Measurements from ENCODE around the gene RNF212. TPM values are rescaled to one million over a fixed set of nuclear protein-coding genes. Genes with fewer than 3 reads are reported as not detected.

The RNF212 gene
- total and polyA plus RNA-seq, 4 donors: 3.5 to 8.8 (median 5.3) TPM

GRCh38 chr4:1097553-1097952 is 15.8 kb downstream of the RNF212 start:
- Histone ChIP-seq H3K27ac (ENCODE audit: low read depth in 1 of 2, low read length in 1 of 2) (no peak overlapping the region), H3K27me3 (ENCODE audit: control insufficient read depth in 3 of 3, insufficient read depth in 3 of 3, low read length in 2 of 3) (no peaks in the 10 kb centered on the region), H3K4me1 (ENCODE audit: control insufficient read depth in 5 of 5, insufficient read depth in 5 of 5, low read length in 5 of 5) (peaks cover 0 to 3% (median 0%) of the 10 kb centered on the region in 5 donors), H3K9ac (ENCODE audit: insufficient read depth in 1 of 2, low read length in 2 of 2) (no peak overlapping the region), H3K36me3 (ENCODE audit: control insufficient read depth in 4 of 4, insufficient read depth in 4 of 4, low read length in 4 of 4) (no peaks in the 10 kb centered on the region), H3K9me3 (ENCODE audit: control insufficient read depth in 4 of 4, insufficient read depth in 3 of 4, low read length in 3 of 4) (no peaks in the 10 kb centered on the region), H3K4me3 (no peak overlapping the region)
- 92% methylated on average over 9 of the region's 9 CpGs for WGBS, 2 donors
- ATAC-seq (ENCODE audit: insufficient read depth, low FRiP score) (no peak), DNase-seq (no peak)
- TF ChIP-seq CTCF (IDR thresholded peaks at IDR 0.05; ENCODE audit: control extremely low read depth, extremely low read depth): no peak

GRCh38 chr4:1096841-1097240 is 16.5 kb downstream of the RNF212 start:
- H3K27me3 ChIP-seq (ENCODE audit: control insufficient read depth in 3 of 3, insufficient read depth in 3 of 3, low read length in 2 of 3): no peaks in the 10 kb centered on the region
- WGBS, 2 donors: 77 to 88% methylated on average over 5 of the region's 5 CpGs
- DNase-seq (no peak), ATAC-seq (ENCODE audit: insufficient read depth, low FRiP score) (no peak)
- peaks cover 0 to 3% (median 0%) of the 10 kb centered on the region in 5 donors for H3K4me1 ChIP-seq (ENCODE audit: control insufficient read depth in 5 of 5, insufficient read depth in 5 of 5, low read length in 5 of 5)
- no peaks in the 10 kb centered on the region for H3K9me3 ChIP-seq (ENCODE audit: control insufficient read depth in 4 of 4, insufficient read depth in 3 of 4, low read length in 3 of 4)
- no peak overlapping the region for H3K27ac ChIP-seq (ENCODE audit: low read depth in 1 of 2, low read length in 1 of 2)
- H3K4me3 ChIP-seq: no peak overlapping the region
- TF ChIP-seq CTCF (IDR thresholded peaks at IDR 0.05; ENCODE audit: control extremely low read depth, extremely low read depth): no peak
- H3K9ac ChIP-seq (ENCODE audit: insufficient read depth in 1 of 2, low read length in 2 of 2): no peak overlapping the region
- H3K36me3 ChIP-seq (ENCODE audit: control insufficient read depth in 4 of 4, insufficient read depth in 4 of 4, low read length in 4 of 4): no peaks in the 10 kb centered on the region

DNA sequence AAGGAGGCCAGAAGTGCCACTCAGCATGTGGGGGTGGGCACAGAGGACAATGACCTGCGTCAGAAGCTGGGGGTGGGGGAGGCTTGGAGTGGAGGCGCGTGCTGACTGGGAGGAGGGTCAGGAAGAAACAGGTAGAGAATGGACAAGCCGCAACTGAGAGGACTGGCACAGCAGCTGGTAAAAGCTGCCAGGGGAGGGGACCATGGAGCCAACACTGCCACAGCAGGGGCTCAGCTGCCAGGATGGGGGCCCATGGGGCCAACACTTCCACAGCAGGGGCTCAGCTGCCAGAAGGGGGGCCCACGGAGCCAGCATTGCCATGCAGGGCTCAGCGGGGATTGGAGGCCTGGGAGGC is 19.1 kb downstream of the RNF212 start:
- WGBS, 2 donors: 59 to 79% methylated on average over 6 of the region's 6 CpGs
- H3K9ac ChIP-seq (ENCODE audit: insufficient read depth in 1 of 2, low read length in 2 of 2): no peak overlapping the region
- no peaks in the 10 kb centered on the region for H3K9me3 ChIP-seq (ENCODE audit: control insufficient read depth in 4 of 4, insufficient read depth in 3 of 4, low read length in 3 of 4)
- H3K27ac ChIP-seq (ENCODE audit: low read depth in 1 of 2, low read length in 1 of 2): no peak overlapping the region
- DNase-seq: no peak
- H3K27me3 ChIP-seq (ENCODE audit: control insufficient read depth in 3 of 3, insufficient read depth in 3 of 3, low read length in 2 of 3): no peaks in the 10 kb centered on the region
- H3K4me3 ChIP-seq: no peak overlapping the region
- H3K4me1 ChIP-seq (ENCODE audit: control insufficient read depth in 5 of 5, insufficient read depth in 5 of 5, low read length in 5 of 5): peaks cover 0 to 3% (median 0%) of the 10 kb centered on the region in 5 donors
- no peak for ATAC-seq (ENCODE audit: insufficient read depth, low FRiP score)
- H3K36me3 ChIP-seq (ENCODE audit: control insufficient read depth in 4 of 4, insufficient read depth in 4 of 4, low read length in 4 of 4): no peaks in the 10 kb centered on the region
- no peak for TF ChIP-seq CTCF (IDR thresholded peaks at IDR 0.05; ENCODE audit: control extremely low read depth, extremely low read depth)

All from lung (tissue), 12 donors.